ENCODE measurements around the gene ANKRD24.

- TF ChIP-seq CTCF (IDR thresholded peaks at IDR 0.05), result no peak
- TF ChIP-seq POLR2A (IDR thresholded peaks at IDR 0.05), result no peak
- no peak for TF ChIP-seq EP300 (IDR thresholded peaks at IDR 0.05)
- TF ChIP-seq POLR2AphosphoS5 (IDR thresholded peaks at IDR 0.05), result no peak
Observed at GRCh38 chr19:4199699-4200293, 17.3 kb downstream of the ANKRD24 start.
